Uterus (tissue), 4 donors: ENCODE results near the gene MXRA7. TPM values are rescaled to one million over a fixed set of nuclear protein-coding genes. Genes with fewer than 3 reads are reported as not detected.

Experiments used
- DNase-seq, 2 donors: peaks; one replicate each; pipeline ENCODE4 v3.0.0-alpha.2; 2019 to 2020
- H3K27ac ChIP-seq, 2 donors: fragments of 200-600 bp; sonication (generic); 1 replicate in 1 of 2; 2 replicates in 1 of 2; pipeline ENCODE4 v1.5.1; 2016 to 2018
- H3K27me3 ChIP-seq, 2 donors: fragments of 200-600 bp; sonication (generic); one replicate each; pipeline ENCODE4 v1.5.1; 2018 to 2019; ENCODE audit warnings: control low read depth in 1 of 2
- H3K36me3 ChIP-seq, 2 donors: fragments of 200-600 bp; sonication (generic); one replicate each; pipeline ENCODE4 v1.5.1; 2019; ENCODE audit warnings: control low read depth in 1 of 2
- H3K4me1 ChIP-seq, 2 donors: fragments of 200-600 bp; sonication (generic); one replicate each; pipeline ENCODE4 v1.5.1; 2018 to 2019; ENCODE audit warnings: control low read depth in 1 of 2
- H3K4me3 ChIP-seq, 2 donors: fragments of 200-600 bp; sonication (generic); 1 replicate in 1 of 2; 2 replicates in 1 of 2; pipeline ENCODE4 v1.5.1; 2018 to 2019; ENCODE audit warnings: mild to moderate bottlenecking in 1 of 2
- H3K9me3 ChIP-seq, 2 donors: fragments of 200-600 bp; sonication (generic); one replicate each; pipeline ENCODE4 v1.5.1; 2019; ENCODE audit warnings: control low read depth in 1 of 2
- CTCF ChIP-seq, 4 experiments: fragments of 200-600 bp in 2 of 4; fragments of 450-650 bp in 2 of 4; sonication (generic) in 2 of 4; IDR thresholded peaks; one replicate each; pipeline ENCODE4 v1.5.1; 2016 to 2019; ENCODE audit warnings: antibody characterized with exemption in 4 of 4, mild to moderate bottlenecking in 2 of 4, moderate library complexity in 1 of 4
- POLR2A ChIP-seq, 2 donors: fragments of 450-650 bp; IDR thresholded peaks; one replicate each; pipeline ENCODE4 v1.6.1; 2016; ENCODE audit warnings: antibody characterized with exemption in 2 of 2, mild to moderate bottlenecking in 1 of 2, moderate library complexity in 1 of 2
- intact Hi-C: fragments of 100-400 bp; cut with DNase I; formaldehyde crosslinking; loops from one replicate; pipeline ENCODE4 v1.15.1; 2023; ENCODE audit warnings: low total_unique reads
- total RNA-seq, 4 donors: library from RNA; depleted of rRNA in 3 of 4; stranded (reverse); fragments of >200 nt in 3 of 4; gene quantifications; one replicate each; pipeline versions ENCODE4 v1.1.0 to v1.2.4, GENCODE V29; 2014 to 2023
- donor health status: DM: yes; HTN: yes; CAD: no.

MXRA7 gene
- total RNA-seq, 4 donors from 2014 or later, result 174 to 250 (median 197) TPM

DNA sequence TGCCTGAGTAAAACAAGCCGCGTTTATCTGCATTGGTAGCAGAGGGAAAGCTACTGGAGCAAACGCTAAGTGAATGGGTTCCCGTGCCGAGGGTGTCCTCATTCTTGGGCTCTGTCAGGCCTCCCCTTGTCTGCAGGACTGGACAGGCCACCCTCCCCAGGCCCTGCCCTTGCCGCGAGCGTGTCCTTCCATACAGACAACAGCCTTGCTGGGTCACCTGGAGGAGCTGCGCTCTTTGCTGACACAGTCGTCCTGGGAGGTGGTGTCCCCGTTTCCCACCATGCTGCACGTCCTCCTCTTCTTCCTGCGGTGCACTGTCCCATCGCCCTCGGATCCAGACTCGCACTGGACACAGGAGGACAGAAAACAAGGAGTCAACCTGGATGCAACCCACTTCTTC, 7.8 kb upstream of the MXRA7 start:
- Histone ChIP-seq H3K9me3 (no peaks in the 10 kb centered on the region), H3K36me3 (no peaks in the 10 kb centered on the region), H3K27me3 (no peaks in the 10 kb centered on the region), H3K4me1 (peaks cover 0 to under 1% of the 10 kb centered on the region in 2 donors), H3K4me3 (no peak overlapping the region), H3K27ac (no peak overlapping the region)
- no peak for DNase-seq
- TF ChIP-seq POLR2A (IDR thresholded peaks at IDR 0.05) (no peak), CTCF (IDR thresholded peaks at IDR 0.05) (no peak)
- intact Hi-C loops, result loop anchor here (5.0 to 10.0 kb wide), 2 partner anchors 36 to 164 kb away; no protein-coding TSS in a partner anchor

DNA sequence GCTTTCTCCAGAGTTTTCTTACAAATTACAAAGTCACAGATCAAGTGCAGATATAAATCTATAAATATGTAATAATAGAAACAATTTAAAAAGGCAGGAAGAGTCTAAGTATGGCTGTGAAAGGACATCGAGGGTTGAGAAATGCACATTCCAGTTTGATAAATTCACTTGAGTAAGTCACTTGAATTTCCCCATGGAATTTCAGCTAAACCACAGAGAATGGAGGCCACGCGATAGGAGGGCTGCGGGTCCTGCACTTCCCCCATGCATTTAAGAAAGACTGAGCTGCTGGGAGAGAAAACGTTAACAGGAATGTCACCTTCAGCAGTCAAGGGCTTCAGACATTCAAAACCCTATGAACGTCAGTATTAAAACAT, 6.1 kb upstream of the MXRA7 start:
- intact Hi-C loops, result loop anchor here (5.0 to 10.0 kb wide), 2 partner anchors 35 to 162 kb away; no protein-coding TSS in a partner anchor
- no peaks in the 10 kb centered on the region for H3K36me3 ChIP-seq
- DNase-seq, result no peak
- no peaks in the 10 kb centered on the region for H3K27me3 ChIP-seq
- no peaks in the 10 kb centered on the region for H3K4me1 ChIP-seq
- TF ChIP-seq CTCF (IDR thresholded peaks at IDR 0.05), result no peak
- TF ChIP-seq POLR2A (IDR thresholded peaks at IDR 0.05), result no peak
- H3K27ac ChIP-seq, result peak overlapping the region in 1 of 2 donors; percentile 17
- no peak overlapping the region for H3K4me3 ChIP-seq
- H3K9me3 ChIP-seq, result no peaks in the 10 kb centered on the region

DNA sequence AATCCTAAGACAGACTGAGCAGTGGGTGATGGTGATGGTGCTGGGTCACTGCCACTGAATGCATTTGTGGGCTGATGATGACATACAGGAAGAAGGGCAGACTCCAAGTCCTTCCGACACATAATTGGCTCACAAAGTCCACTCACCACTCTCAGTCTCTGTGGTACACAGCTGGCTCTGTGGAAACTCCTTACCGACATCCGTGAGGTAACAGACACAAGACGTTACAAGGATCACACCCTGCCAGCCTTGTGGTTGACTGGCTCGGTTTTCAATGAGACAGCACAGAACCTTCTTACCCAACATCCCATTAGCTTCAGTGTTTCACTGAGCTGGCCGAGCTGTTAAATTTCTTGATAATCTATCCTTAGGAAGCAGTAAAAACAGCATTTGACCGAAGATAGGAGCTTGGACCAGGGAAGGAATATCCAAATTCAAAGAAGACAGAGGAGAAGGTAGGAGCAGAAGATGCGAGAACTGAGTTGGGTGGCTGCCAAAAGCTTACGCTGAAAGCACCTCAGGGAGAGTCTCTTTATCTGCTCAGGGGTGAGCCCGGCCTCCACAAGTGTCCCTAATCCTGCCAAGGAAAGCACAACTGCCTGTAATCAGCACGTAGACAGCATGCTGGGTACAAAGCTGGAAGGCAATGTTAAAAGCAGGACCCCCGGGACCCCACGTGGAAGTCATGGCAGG, 5.5 kb upstream of the MXRA7 start:
- Histone ChIP-seq H3K27ac (peak overlapping the region in 1 of 2 donors; percentile 17), H3K27me3 (no peaks in the 10 kb centered on the region), H3K4me3 (no peak overlapping the region), H3K36me3 (no peaks in the 10 kb centered on the region), H3K9me3 (no peaks in the 10 kb centered on the region), H3K4me1 (peaks cover 0 to 5% of the 10 kb centered on the region in 2 donors)
- intact Hi-C loops, result loop anchor here (5.0 to 10.0 kb wide), 2 partner anchors 34 to 161 kb away; no protein-coding TSS in a partner anchor
- DNase-seq, result peak in 1 of 2 donors; percentile 15
- TF ChIP-seq CTCF (IDR thresholded peaks at IDR 0.05) (no peak), POLR2A (IDR thresholded peaks at IDR 0.05) (no peak)

GRCh38 chr17:76715496-76715830, 4.7 kb upstream of the MXRA7 start:
- Histone ChIP-seq H3K36me3 (no peaks in the 10 kb centered on the region), H3K4me3 (no peak overlapping the region), H3K27ac (peak overlapping the region in 1 of 2 donors; percentile 26), H3K4me1 (peaks cover 0 to 6% of the 10 kb centered on the region in 2 donors), H3K27me3 (no peaks in the 10 kb centered on the region), H3K9me3 (no peaks in the 10 kb centered on the region)
- intact Hi-C loops, result loop anchor here (5.0 to 10.0 kb wide), 2 partner anchors 33 to 161 kb away; no protein-coding TSS in a partner anchor
- TF ChIP-seq POLR2A (IDR thresholded peaks at IDR 0.05), result no peak
- no peak for TF ChIP-seq CTCF (IDR thresholded peaks at IDR 0.05)
- no peak for DNase-seq

- TF ChIP-seq CTCF (IDR thresholded peaks at IDR 0.05) (peak; percentile 80 to 92 (median 87)), POLR2A (IDR thresholded peaks at IDR 0.05) (no peak)
- no peaks in the 10 kb centered on the region for H3K9me3 ChIP-seq
- peak overlapping the region in 1 of 2 donors; percentile 26 for H3K27ac ChIP-seq
- H3K27me3 ChIP-seq, result no peaks in the 10 kb centered on the region
- no peaks in the 10 kb centered on the region for H3K36me3 ChIP-seq
- H3K4me3 ChIP-seq, result no peak overlapping the region
- peaks cover 0 to 6% of the 10 kb centered on the region in 2 donors for H3K4me1 ChIP-seq
- peak; percentile 74 to 87 for DNase-seq
- intact Hi-C loops, result loop anchor here (5.0 to 10.0 kb wide), 2 partner anchors 33 to 160 kb away; no protein-coding TSS in a partner anchor
Measured at GRCh38 chr17:76714822-76715495, 4.2 kb upstream of the MXRA7 start.
